Tibial artery (tissue), 4 donors: ENCODE data around the gene CEACAM19.
"Not testable (repeated sequence)": the region's sequence is repeated elsewhere in the genome, so short reads cannot be mapped to it uniquely, and the experiment has no call there.

Source experiments
- DNase-seq, 2 donors: peaks; one replicate each; pipeline ENCODE4 v3.0.0-alpha.2; 2019
- H3K27ac ChIP-seq, 2 donors: fragments of 200-600 bp; sonication (generic) in 1 of 2; 1 replicate in 1 of 2; 2 replicates in 1 of 2; pipeline ENCODE4 v1.5.1; 2018 to 2019; ENCODE audit warnings: mild to moderate bottlenecking in 1 of 2
- H3K27me3 ChIP-seq, 2 donors: fragments of 200-600 bp; sonication (generic) in 1 of 2; one replicate each; pipeline versions ENCODE4 v1.5.1 to v1.6.0; 2016 to 2019
- H3K36me3 ChIP-seq, 3 donors: fragments of 200-600 bp; sonication (generic) in 2 of 3; one replicate each; pipeline ENCODE4 v1.5.1; 2016 to 2019; ENCODE audit warnings: mild to moderate bottlenecking in 2 of 3
- H3K4me1 ChIP-seq, 4 donors: fragments of 200-600 bp; sonication (generic) in 2 of 4; 1 replicate in 3 of 4; 2 replicates in 1 of 4; pipeline ENCODE4 v1.5.1; 2016 to 2019
- H3K4me3 ChIP-seq, 2 donors: fragments of 200-600 bp; sonication (generic) in 1 of 2; 1 replicate in 1 of 2; 2 replicates in 1 of 2; pipeline ENCODE4 v1.5.1; 2018 to 2019; ENCODE audit warnings: mild to moderate bottlenecking in 2 of 2
- H3K9me3 ChIP-seq, 3 donors: fragments of 200-600 bp; sonication (generic) in 1 of 3; one replicate each; pipeline ENCODE4 v1.5.1; 2016 to 2019
- intact Hi-C: fragments of 100-400 bp; cut with DNase I; formaldehyde crosslinking; loops from one replicate; pipeline ENCODE4 v1.15.0; 2023; ENCODE audit warnings: low total_unique reads
- TF ChIP-seq, protein P1 (sequence below), 2 experiments: fragments of 200-600 bp in 1 of 2; fragments of 450-650 bp in 1 of 2; IDR thresholded peaks; one replicate each; pipeline ENCODE4 v1.5.1; 2017 to 2019; ENCODE audit warnings: antibody characterized with exemption in 2 of 2, mild to moderate bottlenecking in 1 of 2, moderate library complexity in 1 of 2

Gene CEACAM19

DNA sequence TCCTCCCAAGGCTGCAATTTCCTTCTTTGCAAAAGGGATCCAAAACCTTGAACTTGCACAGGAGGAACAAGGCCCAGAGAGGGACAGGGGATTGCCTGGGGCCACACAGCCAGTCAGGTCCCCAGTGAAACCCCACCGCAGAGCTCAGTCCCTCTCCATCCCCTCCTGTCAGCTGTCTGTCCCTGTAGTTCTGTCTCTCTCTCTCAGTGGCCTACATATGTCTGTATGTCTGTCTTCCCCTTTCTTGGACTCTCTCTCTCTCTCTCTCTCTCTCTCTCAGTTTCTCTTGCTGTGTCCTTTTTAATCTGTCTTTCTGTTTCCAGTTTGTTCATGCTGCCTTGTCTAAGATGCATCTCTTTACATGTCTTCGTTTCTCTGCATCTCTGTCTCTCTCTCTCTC, 11.5 kb downstream of the CEACAM19 start:
- TF ChIP-seq, protein P1, sequence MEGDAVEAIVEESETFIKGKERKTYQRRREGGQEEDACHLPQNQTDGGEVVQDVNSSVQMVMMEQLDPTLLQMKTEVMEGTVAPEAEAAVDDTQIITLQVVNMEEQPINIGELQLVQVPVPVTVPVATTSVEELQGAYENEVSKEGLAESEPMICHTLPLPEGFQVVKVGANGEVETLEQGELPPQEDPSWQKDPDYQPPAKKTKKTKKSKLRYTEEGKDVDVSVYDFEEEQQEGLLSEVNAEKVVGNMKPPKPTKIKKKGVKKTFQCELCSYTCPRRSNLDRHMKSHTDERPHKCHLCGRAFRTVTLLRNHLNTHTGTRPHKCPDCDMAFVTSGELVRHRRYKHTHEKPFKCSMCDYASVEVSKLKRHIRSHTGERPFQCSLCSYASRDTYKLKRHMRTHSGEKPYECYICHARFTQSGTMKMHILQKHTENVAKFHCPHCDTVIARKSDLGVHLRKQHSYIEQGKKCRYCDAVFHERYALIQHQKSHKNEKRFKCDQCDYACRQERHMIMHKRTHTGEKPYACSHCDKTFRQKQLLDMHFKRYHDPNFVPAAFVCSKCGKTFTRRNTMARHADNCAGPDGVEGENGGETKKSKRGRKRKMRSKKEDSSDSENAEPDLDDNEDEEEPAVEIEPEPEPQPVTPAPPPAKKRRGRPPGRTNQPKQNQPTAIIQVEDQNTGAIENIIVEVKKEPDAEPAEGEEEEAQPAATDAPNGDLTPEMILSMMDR (IDR thresholded peaks at IDR 0.05) = no peak
- no peak for DNase-seq
- Histone ChIP-seq H3K4me1 (no peaks in the 10 kb centered on the region), H3K36me3 (peaks cover 0 to 29% (median 18%) of the 10 kb centered on the region in 3 donors), H3K9me3 (no peaks in the 10 kb centered on the region), H3K4me3 (no peak overlapping the region), H3K27ac (no peak overlapping the region), H3K27me3 (no peaks in the 10 kb centered on the region)
- intact Hi-C loops = no loop called here

DNA sequence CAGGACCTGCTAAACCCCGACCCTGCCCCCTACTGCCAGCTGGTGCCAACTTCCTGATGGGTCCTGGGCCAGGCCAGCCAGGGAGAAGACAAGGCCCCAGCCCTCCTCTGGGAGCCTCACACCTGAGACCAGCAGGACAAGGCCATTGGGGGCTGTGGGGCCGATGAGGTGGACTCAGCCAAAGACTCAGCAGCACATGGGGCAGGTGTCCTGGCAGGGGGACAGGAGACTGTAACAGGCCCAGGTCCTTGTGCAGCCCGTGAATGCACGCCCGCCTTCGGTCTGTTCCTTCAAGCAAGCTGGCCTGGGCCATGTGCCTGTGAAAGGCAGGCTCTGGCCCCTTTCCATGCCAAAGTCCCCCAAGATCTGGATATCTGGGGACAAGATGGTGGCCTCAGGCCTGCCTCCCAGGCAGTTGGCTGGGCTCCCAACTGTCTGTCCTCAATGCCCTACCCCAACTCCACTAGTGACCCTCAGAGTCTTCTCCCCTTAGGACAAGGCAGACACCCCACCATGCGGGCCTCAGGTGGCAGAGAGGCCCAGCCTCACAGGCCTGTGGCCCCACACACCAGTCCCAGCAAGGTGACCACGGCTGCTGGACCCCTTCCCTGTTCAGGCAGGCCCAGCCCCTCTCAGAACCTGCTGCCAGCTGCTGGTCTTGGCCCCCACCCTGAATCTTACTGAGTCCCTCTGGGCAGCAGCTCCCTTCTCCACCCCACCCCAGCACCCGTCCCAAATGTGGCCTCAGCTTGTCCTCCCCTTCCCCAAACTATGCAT, 12.3 kb downstream of the CEACAM19 start:
- peaks cover 0 to 29% (median 18%) of the 10 kb centered on the region in 3 donors for H3K36me3 ChIP-seq
- TF ChIP-seq, protein P1 (IDR thresholded peaks at IDR 0.05) = no peak
- H3K4me1 ChIP-seq = no peaks in the 10 kb centered on the region
- no peak overlapping the region for H3K27ac ChIP-seq
- DNase-seq = no peak
- H3K27me3 ChIP-seq = no peaks in the 10 kb centered on the region
- no peaks in the 10 kb centered on the region for H3K9me3 ChIP-seq
- no peak overlapping the region for H3K4me3 ChIP-seq
- intact Hi-C loops = no loop called here

DNA sequence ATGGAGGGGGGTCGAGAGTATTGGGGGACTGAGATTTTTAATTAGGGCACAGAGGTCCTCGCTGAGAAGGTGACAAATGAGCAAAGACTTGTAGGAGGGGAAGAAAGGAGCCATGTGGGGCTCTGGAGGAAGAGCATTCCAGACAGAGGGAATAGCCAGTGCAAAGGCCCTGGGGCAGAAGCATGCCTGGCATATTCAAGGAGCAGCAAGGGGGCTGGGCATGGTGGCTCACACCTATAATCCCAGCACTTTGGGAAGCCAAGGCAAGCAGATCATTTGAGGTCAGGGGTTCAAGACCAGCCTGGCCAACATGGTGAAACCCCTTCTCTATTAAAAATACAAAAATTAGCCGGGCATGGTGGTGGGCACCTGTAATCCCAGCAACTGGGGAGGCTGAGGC, 13.1 kb downstream of the CEACAM19 start:
- H3K27ac ChIP-seq, H3K4me3 ChIP-seq, intact Hi-C loops: not testable (repeated sequence)

DNA sequence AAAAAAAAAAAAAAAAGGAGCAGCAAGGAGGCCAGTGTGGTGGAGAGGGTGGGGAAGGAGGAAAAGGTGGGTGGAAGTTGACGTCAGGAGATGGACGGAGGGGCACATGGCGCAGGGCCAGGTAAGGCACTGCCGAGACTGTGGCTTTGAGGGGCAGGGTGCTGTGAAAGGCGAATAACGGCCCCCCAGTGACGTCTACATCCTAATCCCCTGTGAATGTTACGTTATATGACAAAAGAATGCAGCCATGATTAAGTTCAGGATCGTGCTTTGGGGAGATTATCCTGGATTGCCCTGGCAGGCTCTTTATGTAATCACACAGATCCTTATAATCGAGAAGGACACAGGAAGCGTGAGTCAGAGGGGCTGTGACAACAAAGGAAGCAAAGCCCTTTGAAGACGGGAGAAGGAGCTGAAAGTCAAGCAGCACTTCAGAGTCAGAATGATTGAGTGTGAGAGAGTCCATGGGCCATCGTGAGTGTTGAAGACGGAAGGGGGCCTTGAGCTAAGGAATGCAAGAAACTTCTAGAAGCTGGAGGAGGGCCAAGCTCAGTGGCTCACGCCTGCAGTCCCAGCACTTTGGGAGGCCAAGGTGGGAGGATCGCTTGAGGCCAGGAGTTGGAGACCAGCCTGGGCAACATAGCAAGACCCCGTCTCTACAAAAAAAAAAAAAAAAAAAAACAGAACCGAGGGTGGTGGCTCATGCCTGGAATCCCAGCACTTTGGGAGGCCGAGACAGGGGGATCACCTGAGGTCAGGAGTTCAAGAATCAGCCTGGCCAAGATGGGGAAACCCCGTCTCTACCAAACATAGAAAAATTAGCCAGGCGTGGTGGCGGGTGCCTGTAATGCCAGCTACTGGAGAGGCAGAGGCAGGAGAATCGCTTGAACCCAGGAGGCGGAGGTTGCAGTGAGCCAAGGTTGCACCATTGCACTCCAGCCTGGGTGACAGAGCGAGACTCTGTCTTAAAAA, 13.9 kb downstream of the CEACAM19 start:
- DNase-seq = peak in 1 of 2 donors; percentile 33
- intact Hi-C loops = no loop called here
- TF ChIP-seq, protein P1 (IDR thresholded peaks at IDR 0.05) = no peak
- Histone ChIP-seq H3K27me3 (no peaks in the 10 kb centered on the region), H3K9me3 (no peaks in the 10 kb centered on the region), H3K36me3 (peaks cover 0 to 26% (median 15%) of the 10 kb centered on the region in 3 donors), H3K4me1 (peaks cover 0 to 5% (median 0%) of the 10 kb centered on the region in 4 donors), H3K27ac (no peak overlapping the region), H3K4me3 (no peak overlapping the region)

More for the DNA sequence above, 13.1 kb downstream of the CEACAM19 start:
- H3K9me3 ChIP-seq, DNase-seq, H3K27me3 ChIP-seq, H3K4me1 ChIP-seq: not testable (repeated sequence)
- H3K36me3 ChIP-seq = peaks cover 0 to 29% (median 18%) of the 10 kb centered on the region in 3 donors

DNA sequence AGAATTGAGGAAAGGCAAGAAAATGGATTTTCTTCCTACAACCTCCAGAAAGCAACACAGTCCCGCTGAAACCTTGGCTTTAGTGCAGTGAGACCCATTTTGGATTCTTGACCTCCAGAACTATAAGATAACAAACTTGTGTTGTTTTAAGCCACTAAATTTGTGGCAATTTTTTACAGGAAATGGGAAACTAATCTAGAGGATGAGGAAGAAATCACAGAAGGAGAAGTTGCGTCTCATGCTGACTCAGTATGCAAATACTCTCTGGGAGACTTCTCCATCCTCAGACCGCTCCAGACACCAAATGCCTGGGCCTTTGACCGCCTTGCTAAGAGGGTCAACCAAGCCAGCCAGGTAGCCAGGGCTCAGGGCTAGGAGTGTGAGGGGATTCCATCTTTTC, 14.6 kb downstream of the CEACAM19 start:
- H3K27me3 ChIP-seq = no peaks in the 10 kb centered on the region
- no peak overlapping the region for H3K4me3 ChIP-seq
- intact Hi-C loops = no loop called here
- no peak for DNase-seq
- peaks cover 0 to 5% (median 0%) of the 10 kb centered on the region in 4 donors for H3K4me1 ChIP-seq
- H3K36me3 ChIP-seq = peaks cover 0 to 19% (median 8%) of the 10 kb centered on the region in 3 donors
- no peaks in the 10 kb centered on the region for H3K9me3 ChIP-seq
- no peak overlapping the region for H3K27ac ChIP-seq
- TF ChIP-seq, protein P1 (IDR thresholded peaks at IDR 0.05) = no peak
